Liver (tissue), 9 donors: ENCODE results near the gene CETN3. TPM values are rescaled to one million over a fixed set of nuclear protein-coding genes. Genes with fewer than 3 reads are reported as not detected.

Experiments
- DNase-seq: peaks from one replicate; pipeline ENCODE4 v3.0.0-alpha.2; 2017; ENCODE audit warnings: low spot score
- H3K27ac ChIP-seq, 2 donors: one replicate each; pipeline ENCODE4 v1.7.0; 2013; ENCODE audit warnings: inconsistent platforms in 2 of 2, low read length in 2 of 2, control low read depth in 1 of 2, low read depth in 1 of 2, mild to moderate bottlenecking in 1 of 2
- H3K27me3 ChIP-seq, 4 donors: one replicate each; pipeline versions ENCODE4 v1.6.1 to v1.7.0; 2013; ENCODE audit warnings: low read length in 3 of 4, inconsistent platforms in 1 of 4, mild to moderate bottlenecking in 1 of 4, moderate library complexity in 1 of 4; ENCODE audit not compliant: control insufficient read depth in 4 of 4, insufficient read depth in 4 of 4
- H3K36me3 ChIP-seq, 4 donors: one replicate each; pipeline versions ENCODE4 v1.6.1 to v1.7.0; 2013; ENCODE audit warnings: low read length in 3 of 4, mild to moderate bottlenecking in 3 of 4, low read depth in 1 of 4, moderate library complexity in 1 of 4; ENCODE audit not compliant: control insufficient read depth in 4 of 4, insufficient read depth in 3 of 4
- H3K4me1 ChIP-seq, 4 donors: one replicate each; pipeline versions ENCODE4 v1.6.1 to v1.7.0; 2013; ENCODE audit warnings: low read length in 3 of 4, mild to moderate bottlenecking in 3 of 4, moderate library complexity in 1 of 4; ENCODE audit not compliant: control insufficient read depth in 4 of 4, insufficient read depth in 4 of 4
- H3K4me3 ChIP-seq, 3 donors: one replicate each; pipeline versions ENCODE4 v1.6.1 to v1.7.0; 2013; ENCODE audit warnings: low read length in 3 of 3, control low read depth in 1 of 3, low read depth in 1 of 3, mild to moderate bottlenecking in 1 of 3
- H3K9ac ChIP-seq, 2 donors: one replicate each; pipeline ENCODE4 v1.7.0; 2013; ENCODE audit warnings: low read length in 2 of 2, mild to moderate bottlenecking in 2 of 2, moderate library complexity in 2 of 2, control low read depth in 1 of 2, low read depth in 1 of 2
- H3K9me3 ChIP-seq, 4 donors: one replicate each; pipeline versions ENCODE4 v1.6.1 to v1.7.0; 2013; ENCODE audit warnings: low read length in 3 of 4; ENCODE audit not compliant: control insufficient read depth in 4 of 4
- EGR1 ChIP-seq, 2 donors: IDR thresholded peaks; 2 replicates each; pipeline ENCODE4 v1.6.1; 2016 to 2018; ENCODE audit warnings: antibody characterized with exemption in 2 of 2, low read depth in 2 of 2
- FOXA1 ChIP-seq: IDR thresholded peaks from 2 replicates; pipeline ENCODE4 v1.6.1; 2016; ENCODE audit warnings: antibody characterized with exemption
- FOXA2 ChIP-seq: IDR thresholded peaks from 2 replicates; pipeline ENCODE4 v1.6.1; 2016; ENCODE audit warnings: antibody characterized with exemption
- GABPA ChIP-seq, 2 donors: IDR thresholded peaks in 1 of 2; conservative IDR thresholded peaks in 1 of 2; 2 replicates each; pipeline ENCODE4 v1.6.1; 2016; ENCODE audit warnings: antibody characterized with exemption in 2 of 2, mild to moderate bottlenecking in 1 of 2, moderate library complexity in 1 of 2
- HNF4A ChIP-seq, 2 donors: conservative IDR thresholded peaks; 2 replicates each; pipeline ENCODE4 v1.6.1; 2016; ENCODE audit warnings: antibody characterized with exemption in 2 of 2, mild to moderate bottlenecking in 2 of 2
- HNF4G ChIP-seq: IDR thresholded peaks from 2 replicates; pipeline ENCODE4 v1.6.1; 2016; ENCODE audit warnings: antibody characterized with exemption
- JUND ChIP-seq, 2 donors: IDR thresholded peaks; 2 replicates each; pipeline ENCODE4 v1.6.1; 2016; ENCODE audit warnings: antibody characterized with exemption in 2 of 2
- NR2F2 ChIP-seq: IDR thresholded peaks from 2 replicates; pipeline ENCODE4 v1.6.1; 2016; ENCODE audit warnings: antibody characterized with exemption
- RAD21 ChIP-seq, 2 donors: IDR thresholded peaks; 2 replicates each; pipeline ENCODE4 v1.6.1; 2016; ENCODE audit warnings: antibody characterized with exemption in 2 of 2, mild to moderate bottlenecking in 2 of 2
- RXRA ChIP-seq, 2 donors: IDR thresholded peaks; 2 replicates each; pipeline ENCODE4 v1.6.1; 2017 to 2018; ENCODE audit warnings: antibody characterized with exemption in 2 of 2, mild to moderate bottlenecking in 1 of 2
- SP1 ChIP-seq: IDR thresholded peaks from 2 replicates; pipeline ENCODE4 v1.6.1; 2018; ENCODE audit warnings: antibody characterized with exemption, mild to moderate bottlenecking
- TAF1 ChIP-seq: conservative IDR thresholded peaks from 2 replicates; pipeline ENCODE4 v1.6.1; 2016; ENCODE audit warnings: antibody characterized with exemption, mild to moderate bottlenecking
- YY1 ChIP-seq: IDR thresholded peaks from 2 replicates; pipeline ENCODE4 v1.6.1; 2016; ENCODE audit warnings: antibody characterized with exemption, mild to moderate bottlenecking
- WGBS: extraction: QIAGEN DNeasy Blood & Tissue Kit; methylation state at CpG from one replicate; pipeline ENCODE4 v1.1.7; 2013; 5-methylcytosine and 5-hydroxymethylcytosine counted together
- polyA plus RNA-seq, 2 donors: library from polyadenylated mRNA; stranded (reverse) in 1 of 2; unstranded in 1 of 2; fragments of 200-250 nt in 1 of 2; fragments of >200 nt in 1 of 2; fragmentation: Nextera tagmentation in 1 of 2; extraction: Ambion mirVana in 1 of 2; gene quantifications; one replicate each; pipeline versions ENCODE4 v1.2.1 to v1.2.3, GENCODE V29; 2013 to 2015
- total RNA-seq, 2 donors: library from RNA; depleted of rRNA; stranded (reverse); fragments of >200 nt; gene quantifications; one replicate each; pipeline ENCODE4 v1.2.3, GENCODE V29; 2014
- TF ChIP-seq, protein P1 (sequence below): IDR thresholded peaks from 2 replicates; pipeline ENCODE4 v1.6.1; 2016; ENCODE audit warnings: antibody characterized with exemption
- TF ChIP-seq, protein P2 (sequence below): fragments of 150-350 bp; IDR thresholded peaks from 2 replicates; pipeline ENCODE4 v1.5.1; 2017; ENCODE audit warnings: improper control_type of control experiment, low read depth, low read length; ENCODE audit not compliant: missing input control
- TF ChIP-seq, protein P3 (sequence below): IDR thresholded peaks from 2 replicates; pipeline ENCODE4 v1.6.1; 2016; ENCODE audit warnings: antibody characterized with exemption
- TF ChIP-seq, protein P4 (sequence below): IDR thresholded peaks from 2 replicates; pipeline ENCODE4 v1.6.1; 2016; ENCODE audit warnings: antibody characterized with exemption, mild to moderate bottlenecking
- donor health status: healthy.
- donor health status: healthy.
- donor health status: healthy.
- donor health status: healthy.
- donor health status: healthy.

The CETN3 gene
- total and polyA plus RNA-seq, 4 donors = 2.8 to 9.4 (median 6.9) TPM

DNA sequence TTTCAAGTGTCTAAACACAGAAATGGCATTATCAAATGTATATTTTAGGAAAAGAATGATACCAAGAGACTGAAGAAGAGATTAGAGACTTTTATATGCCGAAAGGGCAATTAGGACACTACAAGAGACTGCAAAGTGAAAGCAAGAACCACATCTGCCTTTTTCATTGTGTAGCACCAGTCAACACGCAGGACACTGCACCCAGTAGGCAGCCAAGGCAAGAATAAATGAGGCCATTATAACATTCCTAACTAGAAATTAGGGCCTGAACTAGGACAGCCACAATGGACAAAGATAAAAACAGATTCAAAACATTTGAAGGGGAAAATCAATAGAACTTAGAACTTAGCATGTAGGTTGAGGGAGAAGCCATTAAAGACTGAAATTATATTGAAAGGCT is 10.8 kb downstream of the CETN3 start:
- no peaks in the 10 kb centered on the region for H3K27me3 ChIP-seq
- TF ChIP-seq YY1 (no peak), FOXA1 (no peak), EGR1 (IDR thresholded peaks at IDR 0.05; ENCODE audit: low read depth in 2 of 2) (no peak), JUND (IDR thresholded peaks at IDR 0.05) (no peak), RAD21 (IDR thresholded peaks at IDR 0.05) (no peak), FOXA2 (no peak), HNF4A (conservative IDR thresholded peaks at IDR 0.05) (no peak), SP1 (no peak), NR2F2 (no peak), RXRA (IDR thresholded peaks at IDR 0.05) (no peak), HNF4G (no peak), GABPA (IDR thresholded peaks at IDR 0.05 in 1 of 2, conservative IDR thresholded peaks at IDR 0.05 in 1 of 2) (no peak), TAF1 (no peak)
- TF ChIP-seq, protein P1, sequence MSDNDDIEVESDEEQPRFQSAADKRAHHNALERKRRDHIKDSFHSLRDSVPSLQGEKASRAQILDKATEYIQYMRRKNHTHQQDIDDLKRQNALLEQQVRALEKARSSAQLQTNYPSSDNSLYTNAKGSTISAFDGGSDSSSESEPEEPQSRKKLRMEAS = no peak
- TF ChIP-seq, protein P2, sequence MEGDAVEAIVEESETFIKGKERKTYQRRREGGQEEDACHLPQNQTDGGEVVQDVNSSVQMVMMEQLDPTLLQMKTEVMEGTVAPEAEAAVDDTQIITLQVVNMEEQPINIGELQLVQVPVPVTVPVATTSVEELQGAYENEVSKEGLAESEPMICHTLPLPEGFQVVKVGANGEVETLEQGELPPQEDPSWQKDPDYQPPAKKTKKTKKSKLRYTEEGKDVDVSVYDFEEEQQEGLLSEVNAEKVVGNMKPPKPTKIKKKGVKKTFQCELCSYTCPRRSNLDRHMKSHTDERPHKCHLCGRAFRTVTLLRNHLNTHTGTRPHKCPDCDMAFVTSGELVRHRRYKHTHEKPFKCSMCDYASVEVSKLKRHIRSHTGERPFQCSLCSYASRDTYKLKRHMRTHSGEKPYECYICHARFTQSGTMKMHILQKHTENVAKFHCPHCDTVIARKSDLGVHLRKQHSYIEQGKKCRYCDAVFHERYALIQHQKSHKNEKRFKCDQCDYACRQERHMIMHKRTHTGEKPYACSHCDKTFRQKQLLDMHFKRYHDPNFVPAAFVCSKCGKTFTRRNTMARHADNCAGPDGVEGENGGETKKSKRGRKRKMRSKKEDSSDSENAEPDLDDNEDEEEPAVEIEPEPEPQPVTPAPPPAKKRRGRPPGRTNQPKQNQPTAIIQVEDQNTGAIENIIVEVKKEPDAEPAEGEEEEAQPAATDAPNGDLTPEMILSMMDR = no peak
- TF ChIP-seq, protein P3, sequence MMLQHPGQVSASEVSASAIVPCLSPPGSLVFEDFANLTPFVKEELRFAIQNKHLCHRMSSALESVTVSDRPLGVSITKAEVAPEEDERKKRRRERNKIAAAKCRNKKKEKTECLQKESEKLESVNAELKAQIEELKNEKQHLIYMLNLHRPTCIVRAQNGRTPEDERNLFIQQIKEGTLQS = no peak
- WGBS = 96% methylated on average over 2 of the region's 2 CpGs
- peaks cover 0 to 20% (median 11%) of the 10 kb centered on the region in 4 donors for H3K36me3 ChIP-seq
- no peak for DNase-seq
- H3K9me3 ChIP-seq = no peaks in the 10 kb centered on the region
- H3K27ac ChIP-seq = no peak overlapping the region
- H3K4me1 ChIP-seq = no peaks in the 10 kb centered on the region
- H3K9ac ChIP-seq = no peak overlapping the region
- H3K4me3 ChIP-seq = no peak overlapping the region

DNA sequence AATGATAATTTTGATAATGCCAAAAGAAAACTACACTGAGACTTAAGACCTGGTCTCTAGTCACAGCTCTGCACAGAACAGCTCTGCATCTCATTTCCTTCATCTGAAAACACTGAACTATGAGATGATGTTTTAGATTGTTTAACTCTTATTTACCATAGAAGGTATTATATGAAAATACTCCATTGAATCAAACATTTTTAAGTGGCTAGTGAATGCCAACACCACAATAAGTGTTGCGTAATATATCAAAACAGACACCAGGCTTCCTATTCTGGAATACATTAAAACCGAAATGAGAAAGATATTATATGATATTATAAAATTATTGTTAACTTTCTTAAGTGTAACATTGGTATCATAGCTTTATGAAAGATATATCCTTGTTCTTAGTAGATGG is 14.6 kb downstream of the CETN3 start:
- 97% methylated on average over 2 of the region's 2 CpGs for WGBS
- no peaks in the 10 kb centered on the region for H3K4me1 ChIP-seq
- no peak overlapping the region for H3K9ac ChIP-seq
- TF ChIP-seq HNF4G (no peak), RAD21 (IDR thresholded peaks at IDR 0.05) (no peak)
- H3K9me3 ChIP-seq = no peaks in the 10 kb centered on the region
- no peak overlapping the region for H3K27ac ChIP-seq
- H3K4me3 ChIP-seq = no peak overlapping the region
- H3K36me3 ChIP-seq = peaks cover 2 to 17% (median 9%) of the 10 kb centered on the region in 4 donors
- no peak for DNase-seq
- no peaks in the 10 kb centered on the region for H3K27me3 ChIP-seq

DNA sequence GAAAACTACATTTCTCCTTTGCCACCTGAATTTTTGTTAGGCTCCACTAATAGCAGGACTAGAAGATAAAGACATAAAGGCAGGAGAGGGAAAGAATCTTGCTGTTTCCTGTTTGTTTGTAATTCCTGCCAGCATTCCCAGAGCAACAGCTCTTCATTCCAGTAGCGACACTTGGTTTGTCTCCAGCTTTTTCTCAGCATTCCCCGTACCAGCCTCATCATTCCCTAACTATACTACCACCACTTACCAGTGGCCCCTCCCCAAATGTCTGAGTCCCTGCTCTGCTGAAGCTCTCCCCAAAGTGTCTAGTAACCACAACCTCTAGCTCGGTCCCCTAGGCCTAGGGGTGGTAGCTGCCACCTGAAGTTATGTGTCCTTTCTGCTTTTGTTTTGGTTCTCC is 18.6 kb downstream of the CETN3 start:
- Histone ChIP-seq H3K4me1 (no peaks in the 10 kb centered on the region), H3K27me3 (no peaks in the 10 kb centered on the region), H3K9me3 (no peaks in the 10 kb centered on the region), H3K9ac (no peak overlapping the region), H3K36me3 (peaks cover 0 to 3% (median 2%) of the 10 kb centered on the region in 4 donors), H3K4me3 (no peak overlapping the region), H3K27ac (no peak overlapping the region)
- no peak for DNase-seq
- TF ChIP-seq RXRA (IDR thresholded peaks at IDR 0.05) (no peak), HNF4A (conservative IDR thresholded peaks at IDR 0.05) (no peak), JUND (IDR thresholded peaks at IDR 0.05) (no peak), EGR1 (IDR thresholded peaks at IDR 0.05; ENCODE audit: low read depth in 2 of 2) (no peak), GABPA (IDR thresholded peaks at IDR 0.05 in 1 of 2, conservative IDR thresholded peaks at IDR 0.05 in 1 of 2) (no peak), FOXA2 (no peak), NR2F2 (no peak), YY1 (no peak), SP1 (no peak), FOXA1 (no peak), TAF1 (no peak)
- TF ChIP-seq, protein P4, sequence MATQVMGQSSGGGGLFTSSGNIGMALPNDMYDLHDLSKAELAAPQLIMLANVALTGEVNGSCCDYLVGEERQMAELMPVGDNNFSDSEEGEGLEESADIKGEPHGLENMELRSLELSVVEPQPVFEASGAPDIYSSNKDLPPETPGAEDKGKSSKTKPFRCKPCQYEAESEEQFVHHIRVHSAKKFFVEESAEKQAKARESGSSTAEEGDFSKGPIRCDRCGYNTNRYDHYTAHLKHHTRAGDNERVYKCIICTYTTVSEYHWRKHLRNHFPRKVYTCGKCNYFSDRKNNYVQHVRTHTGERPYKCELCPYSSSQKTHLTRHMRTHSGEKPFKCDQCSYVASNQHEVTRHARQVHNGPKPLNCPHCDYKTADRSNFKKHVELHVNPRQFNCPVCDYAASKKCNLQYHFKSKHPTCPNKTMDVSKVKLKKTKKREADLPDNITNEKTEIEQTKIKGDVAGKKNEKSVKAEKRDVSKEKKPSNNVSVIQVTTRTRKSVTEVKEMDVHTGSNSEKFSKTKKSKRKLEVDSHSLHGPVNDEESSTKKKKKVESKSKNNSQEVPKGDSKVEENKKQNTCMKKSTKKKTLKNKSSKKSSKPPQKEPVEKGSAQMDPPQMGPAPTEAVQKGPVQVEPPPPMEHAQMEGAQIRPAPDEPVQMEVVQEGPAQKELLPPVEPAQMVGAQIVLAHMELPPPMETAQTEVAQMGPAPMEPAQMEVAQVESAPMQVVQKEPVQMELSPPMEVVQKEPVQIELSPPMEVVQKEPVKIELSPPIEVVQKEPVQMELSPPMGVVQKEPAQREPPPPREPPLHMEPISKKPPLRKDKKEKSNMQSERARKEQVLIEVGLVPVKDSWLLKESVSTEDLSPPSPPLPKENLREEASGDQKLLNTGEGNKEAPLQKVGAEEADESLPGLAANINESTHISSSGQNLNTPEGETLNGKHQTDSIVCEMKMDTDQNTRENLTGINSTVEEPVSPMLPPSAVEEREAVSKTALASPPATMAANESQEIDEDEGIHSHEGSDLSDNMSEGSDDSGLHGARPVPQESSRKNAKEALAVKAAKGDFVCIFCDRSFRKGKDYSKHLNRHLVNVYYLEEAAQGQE = no peak
- TF ChIP-seq, protein P2 = no peak
- TF ChIP-seq, protein P3 = no peak
- TF ChIP-seq, protein P1 = no peak
- 81% methylated on average over 3 of the region's 3 CpGs for WGBS
